Vagina (tissue), 2 donors: ENCODE data around the gene LRRN2. TPM values are rescaled to one million over a fixed set of nuclear protein-coding genes. Genes with fewer than 3 reads are reported as not detected.

Experiments
- DNase-seq, 2 donors: peaks; one replicate each; pipeline ENCODE4 v3.0.0-alpha.2; 2017; ENCODE audit errors: extremely low spot score in 2 of 2
- H3K27ac ChIP-seq: fragments of 200-600 bp; sonication (generic); one replicate; pipeline ENCODE4 v1.5.1; 2019
- H3K27me3 ChIP-seq: fragments of 200-600 bp; sonication (generic); one replicate; pipeline ENCODE4 v1.5.1; 2019
- H3K36me3 ChIP-seq, 2 donors: fragments of 200-600 bp; sonication (generic); one replicate each; pipeline ENCODE4 v1.5.1; 2017 to 2019
- H3K4me1 ChIP-seq: fragments of 200-600 bp; sonication (generic); one replicate; pipeline ENCODE4 v1.5.1; 2019
- H3K4me3 ChIP-seq, 2 donors: fragments of 200-600 bp; sonication (generic); 1 replicate in 1 of 2; 2 replicates in 1 of 2; pipeline ENCODE4 v1.5.1; 2016 to 2019
- H3K9me3 ChIP-seq: fragments of 200-600 bp; sonication (generic); one replicate; pipeline ENCODE4 v1.5.1; 2019
- POLR2A ChIP-seq, 2 donors: fragments of 450-650 bp; IDR thresholded peaks; one replicate each; pipeline ENCODE4 v1.6.1; 2017; ENCODE audit warnings: antibody characterized with exemption in 2 of 2, mild to moderate bottlenecking in 2 of 2, moderate library complexity in 2 of 2
- POLR2AphosphoS5 ChIP-seq, 2 donors: sonication (generic); formaldehyde crosslinking; IDR thresholded peaks; one replicate each; pipeline ENCODE4 v1.9.0; 2017; ENCODE audit warnings: antibody characterized with exemption in 2 of 2, mild to moderate bottlenecking in 2 of 2, low read depth in 1 of 2; ENCODE audit not compliant: insufficient read depth in 1 of 2
- intact Hi-C: fragments of 100-400 bp; cut with DNase I; formaldehyde crosslinking; loops from one replicate; pipeline ENCODE4 v1.15.1; 2023
- total RNA-seq: library from RNA; depleted of rRNA; stranded (reverse); fragments of >200 nt; gene quantifications from one replicate; pipeline ENCODE4 v1.2.3, GENCODE V29; 2016
- TF ChIP-seq, protein P1 (sequence below), 3 experiments: fragments of 450-650 bp in 2 of 3; fragments of 200-600 bp in 1 of 3; sonication (generic) in 1 of 3; IDR thresholded peaks; one replicate each; pipeline ENCODE4 v1.5.1; 2017 to 2019; ENCODE audit warnings: antibody characterized with exemption in 3 of 3, mild to moderate bottlenecking in 2 of 3, moderate library complexity in 2 of 3

The LRRN2 gene
- total RNA-seq, 1 donor from 2014 or later = 3.4 TPM

DNA sequence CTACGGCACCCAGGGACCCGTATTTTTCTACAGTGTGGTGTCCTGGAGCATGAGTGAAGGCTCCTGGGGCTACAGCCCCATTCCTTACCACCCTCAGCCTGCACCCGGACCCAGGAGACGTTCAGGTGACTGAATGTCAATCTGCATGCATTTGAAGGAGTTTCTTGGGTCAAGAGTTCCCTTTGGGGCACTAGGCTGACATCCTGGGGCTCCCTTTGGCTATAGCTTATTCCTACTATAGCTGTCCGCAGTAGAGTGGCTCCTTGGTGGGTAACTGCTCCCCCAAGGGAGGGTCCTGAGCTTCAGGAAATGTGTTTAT is 19.9 kb upstream of the LRRN2 start:
- H3K36me3 ChIP-seq = no peaks in the 10 kb centered on the region
- no peak for DNase-seq
- TF ChIP-seq POLR2AphosphoS5 (IDR thresholded peaks at IDR 0.05; ENCODE audit: insufficient read depth in 1 of 2, low read depth in 1 of 2) = no peak
- TF ChIP-seq, protein P1, sequence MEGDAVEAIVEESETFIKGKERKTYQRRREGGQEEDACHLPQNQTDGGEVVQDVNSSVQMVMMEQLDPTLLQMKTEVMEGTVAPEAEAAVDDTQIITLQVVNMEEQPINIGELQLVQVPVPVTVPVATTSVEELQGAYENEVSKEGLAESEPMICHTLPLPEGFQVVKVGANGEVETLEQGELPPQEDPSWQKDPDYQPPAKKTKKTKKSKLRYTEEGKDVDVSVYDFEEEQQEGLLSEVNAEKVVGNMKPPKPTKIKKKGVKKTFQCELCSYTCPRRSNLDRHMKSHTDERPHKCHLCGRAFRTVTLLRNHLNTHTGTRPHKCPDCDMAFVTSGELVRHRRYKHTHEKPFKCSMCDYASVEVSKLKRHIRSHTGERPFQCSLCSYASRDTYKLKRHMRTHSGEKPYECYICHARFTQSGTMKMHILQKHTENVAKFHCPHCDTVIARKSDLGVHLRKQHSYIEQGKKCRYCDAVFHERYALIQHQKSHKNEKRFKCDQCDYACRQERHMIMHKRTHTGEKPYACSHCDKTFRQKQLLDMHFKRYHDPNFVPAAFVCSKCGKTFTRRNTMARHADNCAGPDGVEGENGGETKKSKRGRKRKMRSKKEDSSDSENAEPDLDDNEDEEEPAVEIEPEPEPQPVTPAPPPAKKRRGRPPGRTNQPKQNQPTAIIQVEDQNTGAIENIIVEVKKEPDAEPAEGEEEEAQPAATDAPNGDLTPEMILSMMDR (IDR thresholded peaks at IDR 0.05) = no peak
- TF ChIP-seq POLR2A (IDR thresholded peaks at IDR 0.05) = no peak
- H3K4me3 ChIP-seq = no peak overlapping the region
- no peaks in the 10 kb centered on the region for H3K9me3 ChIP-seq
- intact Hi-C loops = no loop called here
- no peak overlapping the region for H3K27ac ChIP-seq
- no peaks in the 10 kb centered on the region for H3K4me1 ChIP-seq
- no peaks in the 10 kb centered on the region for H3K27me3 ChIP-seq

DNA sequence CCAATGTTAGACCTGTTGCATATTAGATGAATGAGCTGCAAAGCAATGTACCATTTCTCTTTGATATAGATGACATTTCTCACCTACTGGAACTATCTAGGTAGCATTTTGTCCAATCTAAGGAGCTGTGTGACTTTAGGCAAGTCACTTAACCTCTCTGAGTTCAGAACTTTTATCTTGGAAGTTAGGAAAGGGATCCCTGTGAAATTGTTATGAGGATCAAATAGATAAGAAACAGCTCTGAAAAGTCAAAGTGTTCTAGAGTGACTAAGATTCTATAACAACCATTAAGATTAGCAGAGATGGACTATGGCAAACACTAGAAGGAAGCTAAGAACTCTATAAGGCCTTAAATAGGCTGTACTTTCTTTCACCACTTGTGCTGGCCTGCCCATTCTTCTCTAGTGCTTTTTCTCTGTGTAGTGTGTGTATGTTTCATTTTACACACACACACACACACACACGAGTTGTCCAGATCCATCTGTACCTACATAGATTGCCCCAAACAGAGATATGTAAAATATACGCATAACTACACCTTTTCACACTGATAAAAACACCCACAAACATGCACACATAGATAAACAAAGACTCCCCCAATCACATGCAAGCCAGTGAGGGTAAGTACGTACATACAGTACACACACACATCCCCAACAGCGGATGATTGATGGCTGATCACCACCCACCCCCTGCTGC is 19.4 kb upstream of the LRRN2 start:
- TF ChIP-seq, protein P1 (IDR thresholded peaks at IDR 0.05) = no peak
- TF ChIP-seq POLR2A (IDR thresholded peaks at IDR 0.05) (no peak), POLR2AphosphoS5 (IDR thresholded peaks at IDR 0.05; ENCODE audit: insufficient read depth in 1 of 2, low read depth in 1 of 2) (no peak)
- H3K27ac ChIP-seq = no peak overlapping the region
- H3K4me1 ChIP-seq = no peaks in the 10 kb centered on the region
- H3K36me3 ChIP-seq = no peaks in the 10 kb centered on the region
- DNase-seq = no peak
- intact Hi-C loops = no loop called here
- H3K27me3 ChIP-seq = no peaks in the 10 kb centered on the region
- no peaks in the 10 kb centered on the region for H3K9me3 ChIP-seq
- H3K4me3 ChIP-seq = no peak overlapping the region

DNA sequence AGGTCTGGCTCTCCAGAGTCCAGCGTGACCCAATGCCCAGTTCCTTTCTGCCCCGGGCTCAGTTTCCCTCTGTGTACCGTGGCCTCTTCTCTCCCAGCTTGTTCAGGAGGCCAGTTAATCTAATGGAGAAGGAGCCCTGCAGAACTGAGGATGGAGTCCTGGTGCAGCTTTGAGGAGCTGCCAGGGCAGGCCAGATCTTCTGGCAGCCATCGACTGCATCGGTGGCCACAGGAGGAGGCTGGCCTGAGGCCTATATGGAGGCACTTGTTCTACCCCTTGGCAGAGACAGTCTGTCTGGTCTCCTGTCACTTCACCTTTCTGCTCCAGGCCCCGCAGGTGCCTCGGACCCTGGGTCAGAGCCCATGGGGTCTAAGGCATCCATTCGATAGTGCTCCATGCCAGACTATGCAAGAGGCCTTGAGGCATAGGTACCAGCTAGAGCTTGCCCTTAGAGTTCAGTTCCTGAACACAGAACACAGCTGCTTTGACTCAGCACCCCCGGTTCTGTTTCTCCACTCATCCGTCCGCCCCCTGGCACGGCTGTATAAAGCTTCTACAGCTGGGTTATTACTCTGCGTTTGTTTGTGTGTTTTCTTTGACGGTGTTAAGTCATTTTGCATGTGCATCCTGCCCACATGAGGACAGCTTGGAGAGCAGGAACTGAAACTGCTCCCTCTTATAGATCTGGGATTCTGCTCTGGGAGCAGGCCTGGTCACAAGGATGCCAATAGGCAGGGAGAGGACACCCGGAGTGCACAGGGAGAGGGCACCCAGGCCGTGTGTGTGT is 18.5 kb upstream of the LRRN2 start:
- no peak for TF ChIP-seq POLR2A (IDR thresholded peaks at IDR 0.05)
- TF ChIP-seq, protein P1 (IDR thresholded peaks at IDR 0.05) = no peak
- TF ChIP-seq POLR2AphosphoS5 (IDR thresholded peaks at IDR 0.05; ENCODE audit: insufficient read depth in 1 of 2, low read depth in 1 of 2) = no peak
- H3K27ac ChIP-seq = no peak overlapping the region
- no peaks in the 10 kb centered on the region for H3K9me3 ChIP-seq

DNA sequence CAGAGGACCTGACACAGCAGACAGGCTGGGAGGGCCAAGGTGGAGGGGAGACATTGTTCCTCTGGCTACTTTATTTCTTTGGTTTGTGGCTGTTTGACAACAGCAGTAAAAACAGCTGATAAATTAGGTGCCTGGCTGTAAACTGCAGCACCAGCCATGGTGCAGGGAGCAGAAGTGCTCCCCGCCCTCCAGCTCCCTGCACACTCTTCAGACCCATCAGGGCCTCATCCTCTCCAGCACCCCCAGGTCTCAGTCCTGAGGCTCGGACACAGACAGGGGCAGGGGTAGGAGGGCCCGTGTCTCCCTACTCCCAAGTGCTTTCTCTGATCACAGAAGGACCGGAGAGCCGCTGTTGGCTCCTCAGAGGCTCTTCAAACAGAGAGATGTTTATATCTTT is 17.7 kb upstream of the LRRN2 start:
- no peak for DNase-seq
- no peaks in the 10 kb centered on the region for H3K27me3 ChIP-seq
- H3K4me1 ChIP-seq = no peaks in the 10 kb centered on the region
- H3K27ac ChIP-seq = no peak overlapping the region
- H3K9me3 ChIP-seq = no peaks in the 10 kb centered on the region
- H3K4me3 ChIP-seq = no peak overlapping the region
- intact Hi-C loops = no loop called here
- H3K36me3 ChIP-seq = no peaks in the 10 kb centered on the region
- TF ChIP-seq POLR2A (IDR thresholded peaks at IDR 0.05) = no peak
- TF ChIP-seq POLR2AphosphoS5 (IDR thresholded peaks at IDR 0.05; ENCODE audit: insufficient read depth in 1 of 2, low read depth in 1 of 2) = no peak
- TF ChIP-seq, protein P1 (IDR thresholded peaks at IDR 0.05) = no peak

More for the DNA sequence above, 18.5 kb upstream of the LRRN2 start:
- H3K36me3 ChIP-seq = no peaks in the 10 kb centered on the region
- intact Hi-C loops = no loop called here
- H3K27me3 ChIP-seq = no peaks in the 10 kb centered on the region
- H3K4me1 ChIP-seq = no peaks in the 10 kb centered on the region
- H3K4me3 ChIP-seq = no peak overlapping the region
- no peak for DNase-seq
